ENCODE data around the gene GRIN2A. TPM values are rescaled to one million over a fixed set of nuclear protein-coding genes. Genes with fewer than 3 reads are reported as not detected.

The GRIN2A gene
- total RNA-seq, 4 donors from 2014 or later, result 0.32 to 3.6 (median 2.0) TPM

- no peaks in the 10 kb centered on the region for H3K9me3 ChIP-seq
- H3K4me3 ChIP-seq, result peak overlapping the region; percentile 1 to 35 (median 32)
- TF ChIP-seq POLR2A (IDR thresholded peaks at IDR 0.05; ENCODE audit: low read depth) (no peak), POLR2AphosphoS5 (IDR thresholded peaks at IDR 0.05) (no peak), CTCF (IDR thresholded peaks at IDR 0.05) (no peak), EP300 (IDR thresholded peaks at IDR 0.05) (no peak)
- 58% methylated on average over 5 of the region's 5 CpGs for WGBS
- DNase-seq (ENCODE audit: extremely low spot score), result no peak
- no peaks in the 10 kb centered on the region for H3K36me3 ChIP-seq
- peaks cover 11 to 48% (median 41%) of the 10 kb centered on the region in 4 donors for H3K4me1 ChIP-seq
- peak overlapping the region in 3 of 4 donors; percentile 46 to 74 (median 51) for H3K27ac ChIP-seq (replicated peaks in 1 of 4)
- intact Hi-C loops (cut with DNase I), result no loop called here
- no peaks in the 10 kb centered on the region for H3K27me3 ChIP-seq
Observed at GRCh38 chr16:10121897-10122425, 60.3 kb downstream of the GRIN2A start.

- intact Hi-C loops (cut with DNase I), result no loop called here
- DNase-seq (ENCODE audit: extremely low spot score), result no peak
- Histone ChIP-seq H3K36me3 (no peaks in the 10 kb centered on the region), H3K4me3 (no peak overlapping the region), H3K4me1 (peaks cover 11 to 43% (median 36%) of the 10 kb centered on the region in 4 donors), H3K9me3 (no peaks in the 10 kb centered on the region), H3K27ac (replicated peaks in 1 of 4) (peak overlapping the region in 3 of 4 donors; percentile 23 to 74 (median 51)), H3K27me3 (no peaks in the 10 kb centered on the region)
- WGBS, result 22% methylated on average over 2 of the region's 2 CpGs
- TF ChIP-seq POLR2A (IDR thresholded peaks at IDR 0.05; ENCODE audit: low read depth) (no peak), POLR2AphosphoS5 (IDR thresholded peaks at IDR 0.05) (no peak), EP300 (IDR thresholded peaks at IDR 0.05) (no peak), CTCF (IDR thresholded peaks at IDR 0.05) (no peak)
Observed at GRCh38 chr16:10121491-10121890, 60.7 kb downstream of the GRIN2A start.

- no peak for TF ChIP-seq POLR2A (IDR thresholded peaks at IDR 0.05; ENCODE audit: low read depth)
- no peak for TF ChIP-seq CTCF (IDR thresholded peaks at IDR 0.05)
- no peak for TF ChIP-seq POLR2AphosphoS5 (IDR thresholded peaks at IDR 0.05)
- TF ChIP-seq EP300 (IDR thresholded peaks at IDR 0.05), result no peak
- Histone ChIP-seq H3K4me3 (no peak overlapping the region), H3K36me3 (no peaks in the 10 kb centered on the region), H3K27me3 (no peaks in the 10 kb centered on the region), H3K9me3 (no peaks in the 10 kb centered on the region), H3K4me1 (peaks cover 11 to 38% (median 33%) of the 10 kb centered on the region in 4 donors), H3K27ac (replicated peaks in 1 of 4) (peak overlapping the region in 3 of 4 donors; percentile 23 to 74 (median 51))
- DNase-seq (ENCODE audit: extremely low spot score), result no peak
- WGBS, result 77% methylated on average over 4 of the region's 4 CpGs
- intact Hi-C loops (cut with DNase I), result no loop called here
Observed at GRCh38 chr16:10120953-10121352, 61.3 kb downstream of the GRIN2A start.

GRCh38 chr16:10114409-10114808, 67.8 kb downstream of the GRIN2A start:
- H3K36me3 ChIP-seq, result no peaks in the 10 kb centered on the region
- 32% methylated on average over 4 of the region's 4 CpGs for WGBS
- no peak for DNase-seq (ENCODE audit: extremely low spot score)

More at GRCh38 chr16:10114409-10114808, 67.8 kb downstream of the GRIN2A start:
- Histone ChIP-seq H3K4me1 (peaks cover 0 to 25% (median 24%) of the 10 kb centered on the region in 4 donors), H3K27ac (replicated peaks in 1 of 4) (peak overlapping the region; percentile 45 to 69 (median 52)), H3K4me3 (no peak overlapping the region), H3K27me3 (no peaks in the 10 kb centered on the region), H3K9me3 (no peaks in the 10 kb centered on the region)
- intact Hi-C loops (cut with DNase I), result no loop called here
- TF ChIP-seq POLR2A (IDR thresholded peaks at IDR 0.05; ENCODE audit: low read depth), result no peak
- TF ChIP-seq EP300 (IDR thresholded peaks at IDR 0.05), result no peak
- no peak for TF ChIP-seq POLR2AphosphoS5 (IDR thresholded peaks at IDR 0.05)
- TF ChIP-seq CTCF (IDR thresholded peaks at IDR 0.05), result no peak
